Ascending aorta (tissue), 2 donors: ENCODE measurements around the gene FZD2. TPM values are rescaled to one million over a fixed set of nuclear protein-coding genes. Genes with fewer than 3 reads are reported as not detected.

Source experiments
- DNase-seq, 2 donors: peaks; one replicate each; pipeline ENCODE4 v3.0.0-alpha.2; 2019; ENCODE audit warnings: low spot score in 2 of 2
- H3K27ac ChIP-seq, 2 donors: fragments of 200-600 bp; sonication (generic); one replicate each; pipeline ENCODE4 v1.5.1; 2016 to 2017; ENCODE audit warnings: mild to moderate bottlenecking in 1 of 2
- H3K27me3 ChIP-seq: fragments of 200-600 bp; sonication (generic); one replicate; pipeline ENCODE4 v1.5.1; 2017
- H3K36me3 ChIP-seq, 2 donors: fragments of 200-600 bp; sonication (generic); one replicate each; pipeline ENCODE4 v1.5.1; 2016
- H3K4me1 ChIP-seq, 2 donors: fragments of 200-600 bp; sonication (generic); one replicate each; pipeline ENCODE4 v1.5.1; 2016 to 2017; ENCODE audit warnings: mild to moderate bottlenecking in 1 of 2
- H3K4me3 ChIP-seq, 2 donors: fragments of 200-600 bp; sonication (generic); one replicate each; pipeline ENCODE4 v1.5.1; 2016 to 2017; ENCODE audit warnings: mild to moderate bottlenecking in 1 of 2
- H3K9me3 ChIP-seq, 2 donors: fragments of 200-600 bp; sonication (generic); one replicate each; pipeline ENCODE4 v1.5.1; 2016
- CTCF ChIP-seq, 3 experiments: fragments of 200-600 bp in 2 of 3; fragments of 450-650 bp in 1 of 3; sonication (generic) in 2 of 3; IDR thresholded peaks; one replicate each; pipeline ENCODE4 v1.5.1; 2016 to 2019; ENCODE audit warnings: antibody characterized with exemption in 3 of 3, mild to moderate bottlenecking in 1 of 3, moderate library complexity in 1 of 3
- intact Hi-C: fragments of 100-400 bp; cut with DNase I; formaldehyde crosslinking; loops from one replicate; pipeline ENCODE4 v1.15.1; 2023
- total RNA-seq: library from RNA; depleted of rRNA; stranded (reverse); fragments of >200 nt; gene quantifications from one replicate; pipeline ENCODE4 v1.1.0, GENCODE V29; 2016

Gene FZD2
- total RNA-seq, 1 donor from 2014 or later, result 32.7 TPM

GRCh38 chr17:44598329-44598728 lies 41.0 kb downstream of the FZD2 start:
- no peak for DNase-seq
- no peak overlapping the region for H3K27ac ChIP-seq
- TF ChIP-seq CTCF (IDR thresholded peaks at IDR 0.05), result no peak
- H3K36me3 ChIP-seq, result no peaks in the 10 kb centered on the region
- H3K9me3 ChIP-seq, result no peaks in the 10 kb centered on the region
- H3K4me1 ChIP-seq, result peaks cover 7 to 11% of the 10 kb centered on the region in 2 donors
- intact Hi-C loops, result no loop called here
- no peak overlapping the region for H3K4me3 ChIP-seq
- no peaks in the 10 kb centered on the region for H3K27me3 ChIP-seq

DNA sequence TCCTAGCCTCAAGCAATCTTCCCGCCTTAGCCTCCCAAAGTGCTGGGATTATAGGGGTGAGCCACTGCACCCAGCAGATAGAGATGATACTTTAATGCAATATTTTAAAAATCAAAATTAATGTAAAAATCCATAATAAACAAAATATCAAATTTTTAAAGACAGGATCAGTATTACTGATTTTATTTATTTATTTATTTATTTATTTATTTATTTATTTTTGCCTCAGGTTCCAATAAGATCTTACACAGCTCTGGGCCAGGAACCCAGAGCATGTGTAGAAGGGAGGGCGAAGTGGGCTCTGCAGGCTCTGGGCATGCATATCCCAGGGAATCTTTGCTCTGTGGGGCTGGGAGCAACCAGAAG lies 41.6 kb downstream of the FZD2 start:
- peak overlapping the region; percentile 65 for H3K27ac ChIP-seq
- no peak for TF ChIP-seq CTCF (IDR thresholded peaks at IDR 0.05)
- H3K36me3 ChIP-seq, result no peaks in the 10 kb centered on the region
- no peak for DNase-seq
- intact Hi-C loops, result loop anchor here (1.0 kb wide), 2 partner anchors 15 to 42 kb away; partner anchors contain the start of gene FZD2
- H3K4me1 ChIP-seq, result peaks cover 7 to 11% of the 10 kb centered on the region in 2 donors
- no peak overlapping the region for H3K4me3 ChIP-seq
- H3K27me3 ChIP-seq, result no peaks in the 10 kb centered on the region
- H3K9me3 ChIP-seq, result no peaks in the 10 kb centered on the region

DNA sequence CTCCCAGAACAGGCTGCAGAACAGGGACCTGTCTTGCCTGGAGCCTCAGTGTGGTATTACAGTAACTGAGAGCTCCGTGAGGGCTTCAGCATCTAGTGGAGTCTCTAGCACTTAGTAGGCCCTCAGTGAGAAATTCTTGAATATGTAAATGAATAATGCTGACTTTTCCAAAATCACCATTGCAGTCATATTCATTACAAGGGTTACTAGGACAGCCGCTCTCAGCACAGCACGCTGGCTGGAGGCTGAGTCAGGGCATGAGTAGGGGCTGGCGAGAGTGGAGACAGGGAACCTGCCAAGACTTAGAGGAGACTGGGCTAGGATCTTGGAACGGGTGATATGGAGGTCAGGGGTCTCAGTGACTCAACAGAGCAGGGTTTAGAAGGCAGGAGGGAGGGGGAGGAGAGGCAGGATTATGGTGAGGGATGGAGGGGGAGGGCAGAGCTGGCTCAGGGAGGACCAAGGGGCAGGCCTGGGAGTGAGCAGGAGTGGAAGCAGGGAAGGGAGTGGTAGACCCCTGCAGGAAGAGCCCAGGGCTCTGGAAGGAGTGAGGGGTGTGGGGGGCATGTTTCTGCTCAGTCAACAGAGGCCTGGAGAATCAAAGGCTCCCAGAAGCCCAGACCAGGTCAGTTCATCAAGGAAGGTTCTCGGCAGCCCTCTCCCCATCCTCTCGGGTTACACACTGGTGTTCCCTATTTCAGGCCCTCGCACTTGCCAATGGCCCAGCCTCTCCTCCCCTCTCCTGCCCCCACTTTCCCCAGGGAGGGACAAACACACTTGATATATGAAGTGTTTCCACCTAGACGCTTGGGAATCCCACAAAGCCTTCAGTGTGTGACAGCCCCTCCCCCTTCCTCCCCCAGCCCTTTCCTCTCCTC lies 42.3 kb downstream of the FZD2 start:
- H3K27me3 ChIP-seq, result no peaks in the 10 kb centered on the region
- no peaks in the 10 kb centered on the region for H3K9me3 ChIP-seq
- H3K4me1 ChIP-seq, result peaks cover 7 to 11% of the 10 kb centered on the region in 2 donors
- no peak overlapping the region for H3K4me3 ChIP-seq
- no peaks in the 10 kb centered on the region for H3K36me3 ChIP-seq
- no peak for TF ChIP-seq CTCF (IDR thresholded peaks at IDR 0.05)
- intact Hi-C loops, result loop anchor here (1.0 kb wide), 2 partner anchors 15 to 42 kb away; partner anchors contain the start of gene FZD2
- H3K27ac ChIP-seq, result peak overlapping the region; percentile 65 to 88
- DNase-seq, result peak; percentile 74 to 93

DNA sequence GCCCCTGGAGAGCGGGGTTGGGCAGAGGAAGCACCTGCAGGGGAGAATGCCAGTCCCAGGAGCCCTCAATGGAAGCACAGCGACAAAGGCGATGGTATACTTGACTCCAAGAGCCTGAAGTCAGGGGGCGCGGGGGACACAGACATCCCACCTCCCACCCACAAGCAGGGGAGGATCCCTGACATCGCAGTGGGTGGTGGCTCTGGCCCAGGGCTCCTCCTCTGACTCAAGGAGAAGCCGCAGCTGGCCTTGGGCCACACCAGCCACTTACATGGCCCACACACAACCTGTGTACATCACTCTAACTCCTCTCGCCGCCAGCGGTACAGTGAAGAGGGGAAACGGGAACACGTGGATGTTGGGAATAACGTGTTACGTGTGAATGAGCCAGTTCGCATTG lies 44.3 kb downstream of the FZD2 start:
- Histone ChIP-seq H3K36me3 (no peaks in the 10 kb centered on the region), H3K4me1 (peaks cover 7 to 11% of the 10 kb centered on the region in 2 donors), H3K27ac (peak overlapping the region in 1 of 2 donors; percentile 4), H3K9me3 (no peaks in the 10 kb centered on the region), H3K27me3 (no peaks in the 10 kb centered on the region), H3K4me3 (no peak overlapping the region)
- no peak for TF ChIP-seq CTCF (IDR thresholded peaks at IDR 0.05)
- no peak for DNase-seq
- intact Hi-C loops, result no loop called here

DNA sequence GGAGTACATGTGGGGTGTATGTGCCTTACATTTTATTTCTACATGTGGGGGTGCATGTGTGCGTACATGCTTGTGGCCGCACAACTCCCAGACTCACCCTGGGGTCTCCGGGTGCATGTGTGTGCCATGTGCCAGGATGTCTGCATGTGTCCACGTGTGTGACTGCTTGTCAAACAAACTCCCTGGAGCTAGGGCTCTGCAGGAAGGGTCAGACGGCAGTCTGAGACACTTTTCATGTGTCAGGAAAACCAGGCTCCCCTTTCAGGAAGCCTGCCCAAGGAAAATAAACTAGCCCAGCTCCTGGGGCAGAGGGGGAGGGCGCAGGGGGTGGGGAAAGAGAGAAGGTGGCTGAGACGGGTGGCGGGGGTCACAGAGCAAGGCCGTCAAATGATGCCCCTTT lies 44.7 kb downstream of the FZD2 start:
- Histone ChIP-seq H3K4me3 (no peak overlapping the region), H3K36me3 (no peaks in the 10 kb centered on the region), H3K27ac (peak overlapping the region in 1 of 2 donors; percentile 4), H3K27me3 (no peaks in the 10 kb centered on the region), H3K9me3 (no peaks in the 10 kb centered on the region), H3K4me1 (peaks cover 7 to 11% of the 10 kb centered on the region in 2 donors)
- intact Hi-C loops, result no loop called here
- DNase-seq, result no peak
- TF ChIP-seq CTCF (IDR thresholded peaks at IDR 0.05), result no peak
